Activated T-cell treated with anti-CD3 and anti-CD28 coated beads, Interleukin-2, amount 50 U/mL, for 72 hours (primary cell): ENCODE measurements around the gene PRRT1. TPM values are rescaled to one million over a fixed set of nuclear protein-coding genes. Genes with fewer than 3 reads are reported as not detected.
"Not testable (repeated sequence)": the region's sequence is repeated elsewhere in the genome, so short reads cannot be mapped to it uniquely, and the experiment has no call there.

Experiments
- ATAC-seq, 2 donors: fragments of 150-1000 bp; cut with Tn5 transposase; replicated peaks in 1 of 2; 2 replicates each; pipeline ENCODE4 v1.10.0; 2021; ENCODE audit warnings: moderate library complexity in 2 of 2, mild to moderate bottlenecking in 1 of 2
- DNase-seq, 2 donors: peaks; one replicate each; pipeline ENCODE4 v3.0.0; 2021 to 2022; ENCODE audit warnings: mixed read lengths in 1 of 2
- H3K27ac Mint-ChIP-seq: one replicate; pipeline ENCODE4 v1.8.0; 2022; ENCODE audit warnings: mild to moderate bottlenecking, moderate library complexity, mixed read lengths
- H3K27me3 Mint-ChIP-seq: one replicate; pipeline ENCODE4 v1.8.0; 2022; ENCODE audit warnings: low read depth, mixed read lengths
- H3K36me3 Mint-ChIP-seq, 2 donors: one replicate each; pipeline ENCODE4 v1.8.0; 2022; ENCODE audit warnings: mixed read lengths in 2 of 2, mild to moderate bottlenecking in 1 of 2; ENCODE audit not compliant: insufficient read depth in 2 of 2
- H3K4me1 Mint-ChIP-seq: one replicate; pipeline ENCODE4 v1.8.0; 2022; ENCODE audit warnings: low read depth, mixed read lengths
- H3K4me3 Mint-ChIP-seq, 2 donors: one replicate each; pipeline ENCODE4 v1.8.0; 2022; ENCODE audit warnings: mild to moderate bottlenecking in 2 of 2, mixed read lengths in 2 of 2, moderate library complexity in 2 of 2
- H3K9me3 Mint-ChIP-seq, 2 donors: one replicate each; pipeline ENCODE4 v1.8.0; 2022; ENCODE audit warnings: mixed read lengths in 2 of 2
- total RNA-seq, 2 donors: library from RNA; stranded (reverse); gene quantifications; one replicate each; pipeline ENCODE4 v1.2.3, GENCODE V29; 2022

PRRT1 gene
- total RNA-seq, 2 donors from 2014 or later, result 0.83 to 1.2 TPM

GRCh38 chr6:32191696-32192607 is 40.2 kb upstream of the PRRT1 start:
- DNase-seq (no peak), ATAC-seq (no peak)
- Mint-ChIP-seq H3K27me3 (no peaks in the 10 kb centered on the region), H3K4me1 (peaks cover 73% of the 10 kb centered on the region), H3K4me3 (peak overlapping the region; percentile 94 to 100), H3K27ac (peak overlapping the region; percentile 90), H3K36me3 (peaks cover 15 to 18% of the 10 kb centered on the region in 2 donors), H3K9me3 (no peaks in the 10 kb centered on the region)

GRCh38 chr6:32190911-32191677 is 39.4 kb upstream of the PRRT1 start:
- ATAC-seq (no peak), DNase-seq (no peak)
- Mint-ChIP-seq H3K36me3 (peaks cover 19 to 22% of the 10 kb centered on the region in 2 donors), H3K9me3 (no peaks in the 10 kb centered on the region), H3K4me1 (peaks cover 74% of the 10 kb centered on the region), H3K4me3 (peak overlapping the region; percentile 94 to 100), H3K27me3 (no peaks in the 10 kb centered on the region), H3K27ac (peak overlapping the region; percentile 90)

GRCh38 chr6:32190054-32190851 is 38.5 kb upstream of the PRRT1 start, which contains the start of gene PBX2:
TSS of gene PBX2 (minus strand) at chr6:32190202. CDS start at chr6:32189915, 287 bp downstream.
- DNase-seq (peak; percentile 82 to 86), ATAC-seq (peak; percentile 64 to 66)
- H3K4me3 Mint-ChIP-seq, result peak within 1 kb of the TSS; percentile 94 to 100
- peak within 1 kb of the TSS; percentile 97 for H3K27ac Mint-ChIP-seq
- peaks cover 22 to 24% of the 10 kb centered on the region in 2 donors for H3K36me3 Mint-ChIP-seq
- H3K27me3 Mint-ChIP-seq, result no peaks in the 10 kb centered on the region
- H3K4me1 Mint-ChIP-seq, result peaks cover 81% of the 10 kb centered on the region
- no peaks in the 10 kb centered on the region for H3K9me3 Mint-ChIP-seq

GRCh38 chr6:32189742-32190053 is 38.0 kb upstream of the PRRT1 start:
- Mint-ChIP-seq H3K36me3 (peaks cover 22 to 25% of the 10 kb centered on the region in 2 donors), H3K9me3 (no peaks in the 10 kb centered on the region), H3K4me3 (peak overlapping the region; percentile 89 to 92), H3K27me3 (no peaks in the 10 kb centered on the region), H3K27ac (peak overlapping the region; percentile 87), H3K4me1 (peaks cover 76% of the 10 kb centered on the region)
- DNase-seq, result no peak
- ATAC-seq, result no peak

GRCh38 chr6:32189069-32189741 is 37.5 kb upstream of the PRRT1 start:
- no peak for DNase-seq
- Mint-ChIP-seq H3K4me3 (peak overlapping the region; percentile 89 to 92), H3K4me1 (peaks cover 71% of the 10 kb centered on the region), H3K9me3 (no peaks in the 10 kb centered on the region), H3K36me3 (peaks cover 22 to 25% of the 10 kb centered on the region in 2 donors), H3K27ac (peak overlapping the region; percentile 87), H3K27me3 (no peaks in the 10 kb centered on the region)
- ATAC-seq, result no peak

- H3K4me1 Mint-ChIP-seq, result peaks cover 64% of the 10 kb centered on the region
- peak overlapping the region; percentile 87 for H3K27ac Mint-ChIP-seq
- DNase-seq (no peak), ATAC-seq (no peak)
- H3K36me3 Mint-ChIP-seq, result peaks cover 22 to 25% of the 10 kb centered on the region in 2 donors
- H3K4me3 Mint-ChIP-seq, result peak overlapping the region; percentile 89 to 92
- H3K27me3 Mint-ChIP-seq, result no peaks in the 10 kb centered on the region
- no peaks in the 10 kb centered on the region for H3K9me3 Mint-ChIP-seq
Measured at GRCh38 chr6:32188381-32189068, 36.8 kb upstream of the PRRT1 start.

- not testable (repeated sequence) for DNase-seq, H3K9me3 Mint-ChIP-seq, H3K27me3 Mint-ChIP-seq, ATAC-seq
- Mint-ChIP-seq H3K4me3 (peak overlapping the region; percentile 89 to 92), H3K36me3 (peaks cover 22 to 25% of the 10 kb centered on the region in 2 donors), H3K4me1 (peaks cover 58% of the 10 kb centered on the region), H3K27ac (peak overlapping the region; percentile 87)
Measured at GRCh38 chr6:32187725-32188380, 36.1 kb upstream of the PRRT1 start.

GRCh38 chr6:32187009-32187709 is 35.4 kb upstream of the PRRT1 start:
- Mint-ChIP-seq H3K36me3 (peaks cover 22 to 25% of the 10 kb centered on the region in 2 donors), H3K4me3 (peak overlapping the region; percentile 89 to 92), H3K4me1 (peaks cover 54% of the 10 kb centered on the region), H3K9me3 (no peaks in the 10 kb centered on the region), H3K27ac (peak overlapping the region; percentile 99), H3K27me3 (no peaks in the 10 kb centered on the region)
- no peak for DNase-seq
- ATAC-seq, result no peak

- peak in 1 of 2 donors; percentile 5 for ATAC-seq
- DNase-seq, result not testable (repeated sequence)
Measured at GRCh38 chr6:32186151-32186840, 34.6 kb upstream of the PRRT1 start.

GRCh38 chr6:32185681-32186131 is 34.0 kb upstream of the PRRT1 start:
- ATAC-seq (peak; percentile 70 to 78), DNase-seq (peak; percentile 49 to 59)
- H3K27me3 Mint-ChIP-seq, H3K9me3 Mint-ChIP-seq: not testable (repeated sequence)
- Mint-ChIP-seq H3K27ac (peak overlapping the region; percentile 99), H3K4me3 (peak overlapping the region; percentile 59 to 85), H3K36me3 (peaks cover 17 to 26% of the 10 kb centered on the region in 2 donors), H3K4me1 (peaks cover 53% of the 10 kb centered on the region)

More at GRCh38 chr6:32186151-32186840, 34.6 kb upstream of the PRRT1 start:
- peak overlapping the region; percentile 71 to 85 for H3K4me3 Mint-ChIP-seq
- H3K27me3 Mint-ChIP-seq, H3K9me3 Mint-ChIP-seq: not testable (repeated sequence)
- peak overlapping the region; percentile 99 for H3K27ac Mint-ChIP-seq
- H3K4me1 Mint-ChIP-seq, result peaks cover 50% of the 10 kb centered on the region
- peaks cover 20 to 24% of the 10 kb centered on the region in 2 donors for H3K36me3 Mint-ChIP-seq
